Astrocyte (in vitro differentiated cells and primary cell): ENCODE measurements around the gene TRERF1. TPM values are rescaled to one million over a fixed set of nuclear protein-coding genes. Genes with fewer than 3 reads are reported as not detected.

Experiments used
- DNase-seq: peaks from one replicate; pipeline ENCODE4 v3.0.0-alpha.2; 2010; ENCODE audit warnings: low read depth
- FAIRE-seq: peaks from 2 replicates; lab custom pipeline; 2011; peaks lifted over from hg19 to GRCh38; lab: Jason Lieb, UNC
- H2AFZ ChIP-seq: 2 replicates; pipeline ENCODE4 v1.6.0; 2012; ENCODE audit warnings: low read depth, low read length, inconsistent platforms
- H3K27ac ChIP-seq: 2 replicates; pipeline ENCODE4 v1.5.1; 2011; ENCODE audit warnings: low read depth, low read length, inconsistent platforms
- H3K27me3 ChIP-seq: 2 replicates; pipeline ENCODE4 v1.6.0; 2011; ENCODE audit warnings: low read length, inconsistent platforms; ENCODE audit not compliant: insufficient read depth
- H3K36me3 ChIP-seq: 2 replicates; pipeline ENCODE4 v1.5.1; 2011; ENCODE audit warnings: low read length, inconsistent platforms; ENCODE audit not compliant: insufficient read depth
- H3K4me1 ChIP-seq: 2 replicates; pipeline ENCODE4 v1.5.1; 2011; ENCODE audit warnings: low read length, inconsistent platforms; ENCODE audit not compliant: insufficient read depth
- H3K4me2 ChIP-seq: 2 replicates; pipeline ENCODE4 v1.6.0; 2012; ENCODE audit warnings: low read length, inconsistent platforms
- H3K4me3 ChIP-seq: 2 replicates; pipeline ENCODE4 v1.5.1; 2011; ENCODE audit warnings: low read depth, mild to moderate bottlenecking, low read length, inconsistent platforms; ENCODE audit not compliant: insufficient read depth
- H3K79me2 ChIP-seq: 2 replicates; pipeline ENCODE4 v1.6.0; 2012; ENCODE audit warnings: mild to moderate bottlenecking, low read length, inconsistent platforms; ENCODE audit not compliant: insufficient read depth
- H3K9ac ChIP-seq: 2 replicates; pipeline ENCODE4 v1.6.0; 2012; ENCODE audit warnings: mild to moderate bottlenecking, low read length, inconsistent platforms
- H3K9me3 ChIP-seq: 2 replicates; pipeline ENCODE4 v1.5.1; 2012; ENCODE audit warnings: low read depth, mild to moderate bottlenecking, low read length, inconsistent platforms; ENCODE audit not compliant: insufficient read depth
- H4K20me1 ChIP-seq: 2 replicates; pipeline ENCODE4 v1.6.0; 2012; ENCODE audit warnings: low read length, inconsistent platforms; ENCODE audit not compliant: insufficient read depth
- H3K27ac Mint-ChIP-seq: one replicate; pipeline ENCODE4 v1.8.0; 2021; ENCODE audit warnings: mild to moderate bottlenecking, mixed read lengths; ENCODE audit not compliant: unreplicated experiment
- H3K27me3 Mint-ChIP-seq: one replicate; pipeline ENCODE4 v1.8.0; 2021; ENCODE audit warnings: low read depth, mixed read lengths; ENCODE audit not compliant: unreplicated experiment
- H3K36me3 Mint-ChIP-seq: one replicate; pipeline ENCODE4 v1.8.0; 2021; ENCODE audit warnings: low read depth, mixed read lengths; ENCODE audit not compliant: unreplicated experiment
- H3K4me1 Mint-ChIP-seq: one replicate; pipeline ENCODE4 v1.8.0; 2021; ENCODE audit warnings: low read depth, mixed read lengths; ENCODE audit not compliant: unreplicated experiment
- H3K4me3 Mint-ChIP-seq: one replicate; pipeline ENCODE4 v1.8.0; 2021; ENCODE audit warnings: mild to moderate bottlenecking, moderate library complexity, mixed read lengths; ENCODE audit not compliant: unreplicated experiment
- H3K9me3 Mint-ChIP-seq: one replicate; pipeline ENCODE4 v1.8.0; 2021; ENCODE audit warnings: mild to moderate bottlenecking, mixed read lengths; ENCODE audit not compliant: unreplicated experiment
- CTCF ChIP-seq: IDR thresholded peaks from 2 replicates; pipeline ENCODE4 v1.5.1; 2011; ENCODE audit warnings: low read depth, mild to moderate bottlenecking, inconsistent platforms, low read length, moderate library complexity; ENCODE audit not compliant: insufficient read depth
- EZH2 ChIP-seq: IDR thresholded peaks from 2 replicates; pipeline ENCODE4 v1.6.1; 2012; ENCODE audit warnings: mild to moderate bottlenecking, low read length, inconsistent platforms; ENCODE audit not compliant: insufficient read depth
- total RNA-seq: library from RNA; stranded (reverse); gene quantifications from 2 replicates; pipeline ENCODE4 v1.2.1, GENCODE V29; 2021

Gene TRERF1
- total RNA-seq, 1 donor from 2014 or later, result 8.6 TPM

GRCh38 chr6:42221546-42221945 is 230.2 kb downstream of the TRERF1 start:
- Histone ChIP-seq H3K4me2 (no peak overlapping the region), H3K4me1 (peaks cover 20% of the 10 kb centered on the region), H2AFZ (no peak overlapping the region), H3K4me3 (no peak overlapping the region), H4K20me1 (no peaks in the 10 kb centered on the region), H3K36me3 (no peaks in the 10 kb centered on the region), H3K27me3 (no peaks in the 10 kb centered on the region), H3K27ac (no peak overlapping the region), H3K79me2 (peaks cover 10% of the 10 kb centered on the region), H3K9me3 (no peaks in the 10 kb centered on the region), H3K9ac (no peak overlapping the region)
- no peak for TF ChIP-seq CTCF
- no peak for TF ChIP-seq EZH2
- FAIRE-seq, result no peak
- Mint-ChIP-seq H3K27me3 (no peaks in the 10 kb centered on the region), H3K4me1 (peaks cover 23% of the 10 kb centered on the region), H3K4me3 (no peak overlapping the region), H3K36me3 (no peaks in the 10 kb centered on the region), H3K9me3 (no peaks in the 10 kb centered on the region), H3K27ac (no peak overlapping the region)
- DNase-seq, result no peak

- Histone ChIP-seq H3K4me3 (no peak overlapping the region), H4K20me1 (no peaks in the 10 kb centered on the region), H3K27me3 (no peaks in the 10 kb centered on the region), H3K9me3 (no peaks in the 10 kb centered on the region), H3K79me2 (peaks cover 13% of the 10 kb centered on the region), H3K36me3 (no peaks in the 10 kb centered on the region), H3K27ac (no peak overlapping the region), H3K4me2 (no peak overlapping the region), H2AFZ (no peak overlapping the region), H3K9ac (no peak overlapping the region), H3K4me1 (peaks cover 16% of the 10 kb centered on the region)
- no peak for TF ChIP-seq CTCF
- TF ChIP-seq EZH2, result no peak
- no peak for FAIRE-seq
- H3K9me3 Mint-ChIP-seq, result no peaks in the 10 kb centered on the region
- H3K4me1 Mint-ChIP-seq, result peaks cover 18% of the 10 kb centered on the region
- H3K27me3 Mint-ChIP-seq, result no peaks in the 10 kb centered on the region
- DNase-seq, result no peak
- H3K27ac Mint-ChIP-seq, result peak overlapping the region; percentile 5
- no peak overlapping the region for H3K4me3 Mint-ChIP-seq
- H3K36me3 Mint-ChIP-seq, result no peaks in the 10 kb centered on the region
These were observed 230.9 kb downstream of the TRERF1 start for GRCh38 chr6:42220807-42221206.

GRCh38 chr6:42217519-42218367 is 234.0 kb downstream of the TRERF1 start, which contains the start of gene MRPS10:
TSS of gene MRPS10 (minus strand) at chr6:42217861. CDS start at chr6:42217849, 12 bp downstream.
- Histone ChIP-seq H3K36me3 (peaks cover 14% of the 10 kb centered on the region), H3K4me2 (peak within 1 kb of the TSS; percentile 87), H3K27me3 (no peaks in the 10 kb centered on the region), H3K9ac (peak within 1 kb of the TSS; percentile 95), H4K20me1 (no peaks in the 10 kb centered on the region), H2AFZ (peak within 1 kb of the TSS; percentile 59), H3K79me2 (peaks cover 26% of the 10 kb centered on the region), H3K27ac (peak within 1 kb of the TSS; percentile 85), H3K4me1 (peaks cover 5% of the 10 kb centered on the region), H3K9me3 (no peaks in the 10 kb centered on the region), H3K4me3 (peak within 1 kb of the TSS; percentile 93)
- peak within 1 kb of the TSS; percentile 99 for H3K27ac Mint-ChIP-seq
- H3K27me3 Mint-ChIP-seq, result no peaks in the 10 kb centered on the region
- peak within 1 kb of the TSS; percentile 100 for H3K4me3 Mint-ChIP-seq
- DNase-seq, result peak; percentile 94
- no peaks in the 10 kb centered on the region for H3K36me3 Mint-ChIP-seq
- H3K4me1 Mint-ChIP-seq, result peaks cover 4% of the 10 kb centered on the region
- no peak for FAIRE-seq
- H3K9me3 Mint-ChIP-seq, result no peaks in the 10 kb centered on the region
- TF ChIP-seq EZH2, result no peak
- TF ChIP-seq CTCF, result no peak
